NCI-H82 treated with DMSO at 0.1 percent for 48 hours (cell line): ENCODE measurements around the gene HIF3A.
"Not testable (repeated sequence)": the region's sequence is repeated elsewhere in the genome, so short reads cannot be mapped to it uniquely, and the experiment has no call there.

Source experiments
- DNase-seq: peaks from one replicate; lab custom pipeline; 2025; ENCODE audit not compliant: unreplicated experiment; lab: John Stamatoyannopoulos, UW

Gene HIF3A

GRCh38 chr19:46296722-46297461 is at the start of gene HIF3A:
HIF3A (plus strand) TSS chr19:46297042; CDS start chr19:46297077, 35 bp downstream.
- DNase-seq: peak; percentile 90

DNA sequence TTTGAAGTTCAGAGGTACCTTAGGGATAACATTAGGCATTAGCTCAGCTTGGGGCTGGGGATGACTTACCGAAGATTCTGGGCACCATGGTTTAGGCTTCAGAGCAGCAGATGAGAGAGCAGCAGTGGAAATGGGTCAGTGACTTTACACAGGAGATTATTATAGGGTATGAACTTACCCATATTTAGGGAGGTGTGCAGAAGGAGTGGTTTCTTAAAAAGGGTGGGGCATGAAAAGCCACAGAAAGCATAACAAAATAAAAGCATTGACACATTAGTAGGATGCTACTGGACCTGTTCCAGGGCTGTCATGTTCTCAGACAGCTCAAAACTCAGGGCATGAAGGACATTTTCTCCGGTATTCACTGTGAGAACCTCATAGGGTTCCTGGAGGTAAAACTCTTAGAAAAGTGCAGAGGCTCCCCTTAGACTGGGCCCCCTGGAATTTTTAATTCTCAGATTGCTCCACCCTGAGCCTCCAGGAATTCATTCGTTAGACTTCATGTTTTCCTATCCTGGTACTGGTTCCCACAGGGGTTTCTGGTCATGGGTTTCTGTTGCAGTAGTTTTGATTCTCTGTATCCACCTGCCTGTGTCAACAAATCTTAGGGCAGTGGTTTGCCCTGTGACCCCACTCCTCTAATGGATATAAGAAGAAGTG is 46.6 kb upstream of the HIF3A start:
- no peak for DNase-seq

- no peak for DNase-seq
Measured at GRCh38 chr19:46251416-46251815, 45.4 kb upstream of the HIF3A start.

DNA sequence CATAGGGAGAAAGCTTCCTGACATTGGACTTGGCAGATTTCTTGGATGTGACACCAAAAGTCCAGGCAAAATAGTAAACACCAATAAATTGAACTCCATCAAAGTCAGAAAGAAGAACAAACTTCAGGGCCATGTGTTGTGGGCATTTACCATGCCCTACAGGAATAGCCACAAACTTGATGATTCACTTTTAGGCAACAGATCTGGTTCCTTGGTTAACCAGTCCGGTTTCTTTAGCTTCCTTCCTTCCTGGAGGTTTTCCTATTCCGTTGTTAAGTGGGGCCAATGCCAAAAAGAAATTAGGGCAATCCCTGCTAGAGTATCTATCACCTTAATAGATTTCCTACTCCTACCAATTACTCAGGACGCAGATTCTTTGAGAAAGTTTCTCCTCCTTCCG is 42.1 kb upstream of the HIF3A start:
- no peak for DNase-seq

GRCh38 chr19:46256855-46257254 is 40.0 kb upstream of the HIF3A start:
- DNase-seq: no peak

DNA sequence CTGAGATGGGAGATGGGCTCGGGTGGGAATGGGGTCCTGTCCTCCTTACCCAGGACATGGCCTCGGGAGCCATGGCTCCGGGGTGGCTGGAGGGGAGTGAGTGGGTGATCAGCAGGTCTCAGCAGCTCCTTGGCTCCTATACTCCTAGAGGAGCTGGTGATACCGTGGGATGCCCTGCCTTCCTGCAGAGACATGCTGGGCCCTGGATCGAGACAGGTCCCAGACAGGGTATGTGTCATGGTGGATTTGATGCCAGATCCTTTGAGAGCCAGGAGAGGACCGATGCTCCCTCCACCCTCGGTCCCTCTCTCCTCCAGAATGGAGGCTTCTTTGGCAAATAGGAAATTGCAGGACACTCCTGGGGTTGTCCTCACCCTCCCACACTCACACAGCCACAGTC is 35.3 kb upstream of the HIF3A start:
- not testable (repeated sequence) for DNase-seq

DNA sequence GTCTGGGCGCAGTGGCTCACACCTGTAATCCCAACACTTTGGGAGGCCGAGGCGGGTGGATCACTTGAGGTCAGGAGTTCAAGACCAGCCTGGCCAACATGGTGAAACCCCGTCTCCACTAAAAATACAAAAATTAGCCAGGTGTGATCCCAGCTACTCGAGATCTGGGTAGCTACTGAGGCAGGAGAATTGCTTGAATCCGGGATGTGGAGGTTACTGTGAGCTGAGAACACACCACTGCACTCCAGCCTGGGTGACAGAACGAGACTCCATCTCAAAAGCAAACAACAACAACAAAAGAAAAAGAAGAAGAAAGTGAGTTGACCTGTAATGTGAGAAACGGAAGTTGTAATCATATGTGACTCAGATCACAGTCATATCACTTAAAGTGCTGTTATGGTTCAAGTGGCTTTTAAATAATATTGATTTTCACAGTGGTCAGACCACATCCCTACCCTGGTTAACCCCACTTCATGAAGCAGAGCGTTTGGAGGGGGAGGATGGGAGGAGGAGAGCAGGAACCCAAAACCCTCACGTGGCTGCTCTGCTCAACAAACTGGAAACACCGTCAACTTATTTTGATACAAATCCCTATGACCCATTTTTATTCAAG is 34.1 kb upstream of the HIF3A start:
- DNase-seq: not testable (repeated sequence)

- not testable (repeated sequence) for DNase-seq
Measured at GRCh38 chr19:46264801-46265200, 32.0 kb upstream of the HIF3A start.

GRCh38 chr19:46265217-46265828 is 31.5 kb upstream of the HIF3A start:
- peak; percentile 25 for DNase-seq

DNA sequence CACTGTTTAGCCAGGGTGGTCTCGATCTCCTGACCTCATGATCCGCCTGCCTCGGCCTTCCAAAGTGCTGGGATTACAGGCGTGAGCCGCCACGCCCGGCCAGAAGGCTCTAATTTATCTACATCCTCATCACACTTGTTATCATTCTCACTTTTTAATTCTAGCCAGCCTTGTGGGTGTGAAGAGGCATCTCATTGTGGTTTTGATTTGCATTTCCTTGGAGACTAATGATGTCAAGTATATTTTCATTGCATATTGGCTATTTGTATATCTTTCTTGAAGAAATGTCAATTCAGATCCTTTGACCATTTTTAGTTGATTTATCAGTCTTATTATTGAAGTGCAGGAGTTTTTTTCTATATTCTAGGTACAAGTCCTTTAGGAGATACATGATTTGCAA is 27.7 kb upstream of the HIF3A start:
- no peak for DNase-seq

GRCh38 chr19:46270521-46271256 is 26.2 kb upstream of the HIF3A start:
- no peak for DNase-seq

DNA sequence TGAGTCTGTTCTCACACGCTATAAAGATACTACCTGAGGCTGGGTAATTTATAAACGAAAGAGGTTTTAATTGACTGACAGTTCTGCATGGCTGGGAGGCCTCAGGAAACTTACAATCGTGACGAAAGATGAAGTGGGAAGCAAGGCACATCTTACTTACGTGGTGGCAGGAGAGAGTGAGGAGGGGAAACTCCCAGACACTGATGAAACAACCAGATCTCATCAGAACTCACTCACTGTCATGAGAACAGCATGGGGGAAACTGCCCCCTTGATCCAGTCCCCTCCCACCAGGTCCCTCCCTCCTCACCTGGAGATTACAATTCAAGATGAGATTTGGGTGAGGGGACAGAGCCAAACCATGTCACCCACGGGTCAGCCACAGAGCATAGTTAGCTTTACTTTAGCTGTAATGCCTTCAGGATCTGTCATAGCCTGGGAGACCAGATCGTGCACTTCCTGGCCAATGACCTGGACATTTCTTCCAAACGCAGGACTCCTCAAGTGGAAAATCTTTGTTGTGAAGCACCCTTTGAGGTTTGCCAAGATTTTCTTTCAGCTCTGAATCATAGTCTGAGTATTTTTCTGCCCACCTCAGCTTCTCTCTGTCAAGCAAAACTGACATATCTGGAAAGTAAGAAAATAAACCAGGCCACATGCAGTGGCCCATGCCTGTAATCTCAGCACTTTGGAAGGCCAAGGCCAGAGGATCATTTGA is 25.2 kb upstream of the HIF3A start:
- DNase-seq: no peak

GRCh38 chr19:46273931-46274330 is 22.9 kb upstream of the HIF3A start:
- DNase-seq: not testable (repeated sequence)

DNA sequence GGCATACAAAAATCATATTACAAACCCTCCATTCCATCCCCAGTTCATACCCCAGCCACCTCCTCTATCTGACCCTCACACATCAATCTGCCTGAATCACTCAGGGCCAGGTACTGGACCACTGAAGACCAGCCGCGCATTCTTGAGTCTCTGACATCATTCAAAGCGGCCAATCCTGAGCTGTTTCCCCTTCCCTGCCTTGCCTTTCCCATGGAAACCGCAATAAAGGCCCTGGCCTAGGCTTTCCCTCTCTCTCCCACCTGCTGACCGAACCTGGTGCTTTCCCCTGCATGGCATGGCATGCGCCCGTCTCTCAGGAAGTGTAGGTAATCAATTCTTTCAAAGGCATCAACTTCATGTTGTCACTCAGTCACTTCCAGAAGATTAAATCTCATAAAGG is 17.7 kb upstream of the HIF3A start:
- no peak for DNase-seq

DNA sequence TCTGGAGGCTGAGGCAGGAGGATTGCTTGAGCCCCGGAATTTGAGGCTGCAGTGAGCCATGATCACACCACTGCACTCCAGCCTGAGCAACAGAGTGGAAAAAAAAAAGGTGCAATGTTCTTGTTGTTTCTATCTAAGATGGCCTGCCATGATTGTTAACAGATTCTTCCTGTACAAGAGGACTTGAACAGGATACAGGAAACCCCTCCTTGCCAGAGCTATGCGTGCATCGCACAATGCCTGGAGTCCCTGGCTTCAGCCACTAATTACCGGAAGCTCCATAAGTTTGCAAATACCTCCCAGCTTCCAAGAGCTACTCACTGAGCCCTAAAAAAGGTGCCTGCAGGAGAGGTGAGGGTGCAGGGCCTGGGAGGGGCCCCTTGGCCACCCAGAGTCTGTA is 13.1 kb upstream of the HIF3A start:
- no peak for DNase-seq

- DNase-seq: no peak
Measured at GRCh38 chr19:46284635-46285034, 12.2 kb upstream of the HIF3A start.

DNA sequence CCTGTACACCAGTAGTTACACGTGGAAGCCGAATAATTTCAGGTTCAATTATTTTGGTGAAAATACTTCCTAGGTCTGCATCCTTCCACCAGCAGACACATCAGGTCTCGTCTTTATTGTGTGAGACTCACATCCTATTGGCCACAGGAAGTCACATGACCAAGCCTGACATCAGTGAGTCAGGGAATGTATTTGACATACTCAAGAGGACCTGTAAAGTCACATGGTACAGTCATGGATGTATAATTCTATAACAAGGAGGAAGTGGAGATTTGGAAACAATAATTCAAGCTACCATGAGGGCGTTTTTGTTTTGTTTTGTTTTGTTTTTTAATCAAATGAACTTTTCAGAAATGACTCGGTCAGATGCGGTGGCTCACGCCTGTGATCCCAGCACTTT is 9.3 kb upstream of the HIF3A start:
- no peak for DNase-seq

GRCh38 chr19:46288896-46289588 is 7.8 kb upstream of the HIF3A start:
- peak; percentile 55 for DNase-seq

- DNase-seq: no peak
Measured at GRCh38 chr19:46289724-46290619, 6.9 kb upstream of the HIF3A start.
